NCI-H460 (cell line): ENCODE measurements around the gene DLGAP4. TPM values are rescaled to one million over a fixed set of nuclear protein-coding genes. Genes with fewer than 3 reads are reported as not detected.

Source experiments
- DNase-seq: peaks from one replicate; pipeline ENCODE4 v3.0.0-alpha.2; 2016; ENCODE audit warnings: low read depth; ENCODE audit errors: extremely low read depth
- polyA plus RNA-seq: library from polyadenylated mRNA; depleted of rRNA; stranded (reverse); fragments of >200 nt; gene quantifications from 2 replicates; pipeline ENCODE4 v1.2.3, GENCODE V29; 2014; cell fraction: nucleus; rRNA removed
- total RNA-seq: library from RNA; depleted of rRNA; stranded (reverse); fragments of >200 nt; shearing (Covaris generic); gene quantifications from 2 replicates; pipeline ENCODE4 v1.2.3, GENCODE V29; 2014; rRNA removed

DLGAP4 gene, protein sequence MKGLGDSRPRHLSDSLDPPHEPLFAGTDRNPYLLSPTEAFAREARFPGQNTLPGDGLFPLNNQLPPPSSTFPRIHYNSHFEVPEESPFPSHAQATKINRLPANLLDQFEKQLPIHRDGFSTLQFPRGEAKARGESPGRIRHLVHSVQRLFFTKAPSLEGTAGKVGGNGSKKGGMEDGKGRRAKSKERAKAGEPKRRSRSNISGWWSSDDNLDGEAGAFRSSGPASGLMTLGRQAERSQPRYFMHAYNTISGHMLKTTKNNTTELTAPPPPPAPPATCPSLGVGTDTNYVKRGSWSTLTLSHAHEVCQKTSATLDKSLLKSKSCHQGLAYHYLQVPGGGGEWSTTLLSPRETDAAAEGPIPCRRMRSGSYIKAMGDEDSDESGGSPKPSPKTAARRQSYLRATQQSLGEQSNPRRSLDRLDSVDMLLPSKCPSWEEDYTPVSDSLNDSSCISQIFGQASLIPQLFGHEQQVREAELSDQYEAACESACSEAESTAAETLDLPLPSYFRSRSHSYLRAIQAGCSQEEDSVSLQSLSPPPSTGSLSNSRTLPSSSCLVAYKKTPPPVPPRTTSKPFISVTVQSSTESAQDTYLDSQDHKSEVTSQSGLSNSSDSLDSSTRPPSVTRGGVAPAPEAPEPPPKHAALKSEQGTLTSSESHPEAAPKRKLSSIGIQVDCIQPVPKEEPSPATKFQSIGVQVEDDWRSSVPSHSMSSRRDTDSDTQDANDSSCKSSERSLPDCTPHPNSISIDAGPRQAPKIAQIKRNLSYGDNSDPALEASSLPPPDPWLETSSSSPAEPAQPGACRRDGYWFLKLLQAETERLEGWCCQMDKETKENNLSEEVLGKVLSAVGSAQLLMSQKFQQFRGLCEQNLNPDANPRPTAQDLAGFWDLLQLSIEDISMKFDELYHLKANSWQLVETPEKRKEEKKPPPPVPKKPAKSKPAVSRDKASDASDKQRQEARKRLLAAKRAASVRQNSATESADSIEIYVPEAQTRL
- 10.4 and 11.8 TPM in 2 replicates for total RNA-seq
- 4.9 and 5.9 TPM in 2 replicates for polyA plus RNA-seq

DNA sequence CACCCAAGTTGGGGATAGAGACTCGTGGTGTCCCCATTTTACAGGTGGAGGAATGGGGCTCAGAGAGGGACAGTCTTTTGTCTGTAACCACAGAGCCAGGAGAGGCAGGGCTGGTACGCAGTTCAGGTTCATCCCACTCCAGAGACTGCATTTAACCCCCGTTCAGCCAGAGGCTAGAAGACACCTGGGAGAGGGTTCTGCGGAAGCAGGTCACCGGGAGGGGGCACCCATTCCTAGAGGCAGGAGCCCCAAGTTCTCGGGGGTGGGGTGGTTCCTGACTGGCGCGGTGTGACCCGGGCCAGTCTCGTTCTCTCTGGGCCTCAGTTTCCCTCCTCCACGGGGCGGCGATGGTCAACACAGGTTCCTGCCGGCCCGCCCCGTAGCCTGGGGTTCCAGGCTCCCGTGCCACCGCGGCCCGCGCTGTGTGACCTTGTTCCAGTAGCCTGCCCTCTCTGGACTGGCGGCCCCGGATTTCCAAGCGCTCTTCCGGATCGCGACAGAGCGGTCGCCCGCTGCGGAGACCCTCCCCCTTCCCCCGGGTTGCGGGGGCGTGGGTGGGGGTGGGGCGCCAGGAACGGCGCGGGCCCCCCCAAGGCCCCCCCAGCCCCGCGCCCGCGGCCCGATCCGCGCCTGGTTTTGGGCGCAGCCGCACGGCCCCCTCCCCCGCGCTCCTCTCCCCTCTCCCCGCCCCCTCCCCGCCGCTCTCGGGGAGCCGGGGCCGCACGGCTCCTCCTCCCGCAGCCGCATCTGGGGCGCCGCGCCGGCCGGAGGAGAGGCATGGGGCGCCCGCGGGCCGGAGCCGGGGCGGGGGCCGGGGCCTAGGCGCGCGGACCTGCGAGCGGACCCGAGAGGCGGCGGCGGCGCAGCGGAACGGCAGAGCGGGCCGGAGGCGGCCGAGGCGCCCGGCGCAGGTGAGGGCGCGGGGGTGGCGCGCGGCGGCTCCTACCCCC is at the start of gene DLGAP4:
Gene DLGAP4 (plus strand): TSS at position 738 of the 950 bp plus-strand sequence. CDS start 125,379 bp downstream, outside the sequence.
- DNase-seq: no peak

DNA sequence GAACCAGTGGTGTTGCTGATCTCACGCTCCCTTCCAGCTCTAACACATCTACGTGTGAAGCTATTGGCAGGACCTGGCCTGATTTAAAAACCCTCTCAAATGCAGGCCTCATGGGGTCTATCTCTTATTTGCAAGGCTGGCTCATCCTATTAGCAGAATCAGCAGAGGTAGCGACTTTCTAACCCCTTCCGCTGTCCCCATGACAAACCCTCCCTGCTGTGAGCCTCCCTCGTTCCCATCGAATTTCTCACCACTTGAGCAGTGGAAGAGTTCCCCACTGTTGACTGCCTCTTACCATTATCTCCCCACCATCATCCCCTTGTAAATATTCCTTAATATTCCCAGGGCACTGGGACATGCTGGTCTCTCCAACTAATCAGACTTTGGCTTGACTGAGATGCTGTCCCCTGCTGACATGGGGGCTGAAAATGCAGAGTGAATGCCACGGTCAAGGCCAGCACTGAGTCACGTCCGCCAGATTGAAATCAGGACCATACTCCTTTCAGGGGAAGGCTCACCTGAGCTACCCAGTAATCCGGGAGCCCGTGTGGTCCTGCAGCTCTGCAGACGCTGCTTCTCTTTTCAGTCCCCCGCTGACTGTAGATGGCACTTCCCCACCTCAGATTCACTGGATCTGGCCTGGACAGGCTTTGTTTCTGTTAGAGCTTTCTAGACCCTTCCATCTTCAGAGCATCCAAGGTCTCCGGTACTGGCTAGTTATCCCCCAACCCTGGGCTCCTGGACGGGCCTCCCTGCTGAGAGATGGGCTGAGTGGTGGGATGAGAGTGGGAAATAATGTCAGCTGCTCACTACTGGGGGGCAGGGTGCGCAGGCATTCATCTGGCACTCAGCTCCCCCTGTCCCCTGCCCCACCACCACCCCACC is 46.7 kb upstream of the DLGAP4 start:
- no peak for DNase-seq

DNA sequence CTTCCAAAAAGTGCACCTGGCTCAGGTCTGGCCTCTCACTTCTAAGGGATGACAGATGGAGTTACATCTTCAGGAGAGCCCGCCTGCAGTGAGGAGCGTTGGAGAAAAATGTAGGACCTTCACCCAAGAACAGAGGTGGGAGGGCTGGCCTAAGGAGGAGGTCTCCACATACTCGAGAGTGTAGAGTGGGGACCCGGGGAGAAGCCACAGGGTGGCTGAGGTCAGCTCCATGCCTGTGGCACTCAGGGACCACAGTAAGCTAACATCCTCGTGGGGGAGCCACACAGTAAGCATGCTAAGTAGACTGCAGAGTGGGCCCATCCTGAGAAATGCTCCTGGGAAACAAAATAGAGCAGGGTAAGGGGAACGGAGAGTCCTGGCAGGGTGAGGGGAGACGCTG is 45.8 kb upstream of the DLGAP4 start:
- DNase-seq: no peak

DNA sequence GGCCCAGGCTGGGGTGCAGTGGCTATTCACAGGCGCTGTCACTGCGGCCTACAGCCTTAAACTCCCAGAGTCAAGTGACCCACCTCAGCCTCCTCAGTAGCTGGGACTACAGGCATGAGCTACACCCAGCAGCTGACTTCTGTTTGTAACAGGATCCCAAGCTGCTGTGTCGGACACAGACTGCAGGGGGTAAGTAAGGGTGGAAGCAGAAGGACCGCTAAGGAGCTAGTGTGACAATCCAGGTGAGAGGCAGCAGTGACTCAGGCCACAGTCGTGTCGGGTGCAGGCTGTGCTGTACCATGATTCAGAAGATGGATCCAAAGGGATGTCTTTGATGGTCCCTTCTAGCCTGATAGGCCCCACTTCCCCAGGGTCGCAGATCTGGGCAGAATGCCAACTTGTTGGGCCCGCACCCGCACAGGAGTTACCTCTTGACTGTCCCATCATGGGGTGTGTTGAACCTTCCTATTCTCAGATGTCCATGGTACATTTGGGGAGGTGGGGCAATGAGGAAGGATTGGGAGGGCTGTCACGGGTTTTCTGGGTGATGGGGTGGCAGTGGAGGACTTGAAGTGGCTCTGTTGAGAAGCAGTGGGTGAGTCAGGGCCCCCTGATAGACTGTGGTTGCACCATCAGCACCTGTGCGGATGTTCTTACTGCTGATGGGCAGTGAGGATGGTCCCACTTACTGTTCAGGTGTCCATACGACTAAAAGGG is 44.6 kb upstream of the DLGAP4 start:
- no peak for DNase-seq

DNA sequence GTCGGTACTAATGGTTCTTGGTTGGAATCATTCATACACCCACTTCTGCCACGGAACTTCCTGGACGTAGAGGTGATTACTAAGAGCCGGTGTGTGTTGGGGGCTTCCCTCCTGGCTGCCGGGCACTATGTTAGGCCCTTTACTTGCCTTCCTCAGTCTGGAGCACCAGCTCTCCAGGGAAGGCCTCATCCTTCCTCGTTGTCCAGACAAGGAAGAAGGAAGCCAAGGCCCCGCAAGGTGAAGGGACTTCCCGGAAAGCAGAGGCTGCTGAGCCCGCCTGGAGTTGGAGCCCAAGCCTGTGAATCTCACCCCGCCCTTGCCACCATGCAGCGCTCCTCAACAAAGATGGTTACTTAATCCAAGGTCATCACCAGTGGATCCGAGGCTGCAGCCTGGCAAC is 43.7 kb upstream of the DLGAP4 start:
- DNase-seq: no peak

DNA sequence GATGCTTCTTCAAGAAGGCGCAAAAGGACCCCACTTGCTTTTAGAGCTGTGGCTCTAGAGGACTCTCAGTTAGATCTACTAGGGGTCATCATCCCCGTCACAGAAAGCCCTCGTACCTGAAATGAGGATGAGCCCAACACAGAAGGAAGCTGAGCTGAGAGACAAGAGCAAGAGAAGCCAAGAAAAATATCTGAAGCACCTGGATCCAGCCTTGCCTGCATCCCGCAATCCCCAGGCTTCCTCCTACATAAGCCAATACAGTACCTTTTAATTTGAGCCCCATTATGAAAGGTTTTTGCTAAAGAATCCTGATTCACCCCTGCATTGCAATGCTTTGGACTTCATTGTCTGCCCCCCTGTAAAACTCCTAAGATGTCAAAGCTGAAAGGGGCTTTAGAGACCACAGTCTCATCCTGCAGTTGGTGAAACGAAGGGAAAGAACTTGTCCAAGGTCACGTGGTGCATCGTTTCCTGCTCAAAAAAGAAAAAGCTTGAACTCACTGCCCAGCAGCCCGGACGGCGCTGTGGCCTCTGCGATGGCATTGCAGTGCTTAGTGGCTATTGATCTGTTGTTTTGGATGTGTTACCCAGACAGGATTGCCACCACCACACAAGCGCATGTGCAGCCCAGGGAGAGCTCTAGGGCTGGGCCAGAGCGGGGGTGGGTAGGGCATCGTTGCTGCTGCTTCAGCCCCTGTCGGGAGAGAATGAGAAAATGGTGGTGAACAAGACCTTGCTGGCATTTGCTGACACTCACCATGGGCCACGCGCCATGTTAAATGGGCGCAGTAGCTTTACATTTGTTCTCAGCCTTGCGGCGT is 41.5 kb upstream of the DLGAP4 start:
- DNase-seq: no peak

DNA sequence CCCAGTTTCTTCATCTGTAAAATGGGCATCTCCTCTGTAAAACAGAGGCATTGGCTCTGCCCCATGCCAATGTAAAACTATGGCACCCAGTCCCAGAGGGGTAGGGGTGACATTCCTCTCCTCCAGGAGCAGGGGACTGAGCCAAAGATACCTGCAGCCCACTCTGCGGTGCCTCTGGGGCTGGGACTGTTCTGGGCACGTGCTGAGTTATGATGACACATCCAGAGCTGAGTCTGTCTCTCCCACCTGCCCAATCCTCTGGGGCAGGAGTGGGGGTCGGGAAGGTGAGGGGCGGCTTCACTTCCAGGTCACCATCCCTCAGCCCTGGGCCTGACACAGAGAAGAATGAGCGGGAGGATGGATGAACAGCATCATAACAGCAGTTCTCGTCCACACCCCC is 40.0 kb upstream of the DLGAP4 start:
- no peak for DNase-seq

DNA sequence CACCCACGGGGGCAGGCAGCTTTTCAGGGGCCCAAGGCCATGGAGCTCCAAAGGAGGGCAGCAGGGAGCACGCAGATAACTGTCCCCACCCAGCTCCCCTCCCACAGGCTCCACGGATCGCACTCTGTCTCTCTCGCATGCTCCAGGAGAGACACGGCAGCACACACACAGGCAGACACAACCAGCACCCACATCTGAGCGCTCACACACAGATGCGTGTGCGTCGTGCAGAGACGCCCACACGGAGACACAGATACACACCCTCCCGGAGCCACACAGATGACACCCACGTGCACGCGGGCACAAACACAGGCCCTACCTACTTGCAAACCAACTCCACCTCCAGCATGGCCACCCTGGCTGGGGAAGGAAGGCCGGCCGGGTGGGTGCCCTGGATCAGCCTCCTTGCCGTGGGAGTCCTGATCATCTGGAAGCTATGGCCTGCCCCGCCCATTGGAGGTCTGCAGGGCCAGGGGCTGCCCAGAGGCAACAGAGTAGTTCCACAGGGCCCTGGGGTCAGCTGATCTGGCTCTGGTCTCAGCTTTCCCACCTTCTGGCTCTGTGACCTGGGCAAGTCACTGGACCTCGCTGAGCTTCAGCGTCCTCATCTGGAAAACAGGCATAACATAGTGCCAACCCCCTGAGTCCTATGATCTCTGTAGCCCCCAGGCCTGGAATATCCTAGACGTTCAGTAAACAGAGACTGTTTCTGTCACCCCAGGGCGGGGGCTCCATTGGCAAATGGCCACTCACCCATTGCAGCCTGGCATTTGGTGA is 38.3 kb upstream of the DLGAP4 start:
- DNase-seq: no peak

DNA sequence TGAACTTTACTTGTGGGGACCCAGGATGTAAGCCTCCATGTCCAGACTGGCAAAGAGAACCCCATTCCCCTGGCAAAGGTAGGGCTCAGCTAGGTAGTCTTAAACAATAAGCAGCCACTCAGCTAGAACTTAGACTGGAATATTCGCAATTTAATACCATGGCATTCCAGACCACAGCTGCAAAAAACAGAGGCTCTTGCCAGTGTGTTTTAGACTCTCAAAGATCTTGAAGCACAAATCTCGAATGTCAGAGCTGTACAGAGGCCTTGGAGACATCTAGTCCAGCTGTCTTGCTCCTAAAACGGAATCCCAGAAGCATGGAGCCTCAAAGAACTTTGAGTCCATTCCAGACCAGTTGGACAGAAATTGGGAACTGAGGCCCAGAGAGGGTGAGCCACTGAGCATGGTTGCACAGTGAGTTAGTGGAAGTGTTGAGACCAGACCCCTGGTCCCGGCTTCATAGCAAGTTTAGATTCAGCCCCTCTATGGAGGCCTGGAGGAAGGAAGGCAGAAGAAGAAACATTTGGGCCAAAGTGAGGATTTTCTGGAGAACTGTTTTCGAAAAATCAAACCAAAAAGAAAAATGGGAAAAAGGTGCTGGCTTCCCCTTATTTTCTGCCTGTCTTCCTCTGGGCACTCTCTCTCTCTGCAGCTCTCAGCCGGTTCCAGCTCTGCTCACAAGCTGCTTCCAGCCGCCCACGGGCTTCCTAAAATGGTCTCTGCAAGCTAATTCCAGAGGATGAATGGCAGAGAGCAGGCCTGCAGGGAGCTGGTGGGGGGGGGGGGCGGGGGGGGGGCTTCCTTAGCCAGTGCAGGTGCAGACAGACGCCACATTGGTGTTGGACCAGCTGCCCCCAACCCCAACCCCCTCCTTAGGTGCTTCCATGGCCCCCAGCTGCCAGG is 37.4 kb upstream of the DLGAP4 start:
- no peak for DNase-seq

DNA sequence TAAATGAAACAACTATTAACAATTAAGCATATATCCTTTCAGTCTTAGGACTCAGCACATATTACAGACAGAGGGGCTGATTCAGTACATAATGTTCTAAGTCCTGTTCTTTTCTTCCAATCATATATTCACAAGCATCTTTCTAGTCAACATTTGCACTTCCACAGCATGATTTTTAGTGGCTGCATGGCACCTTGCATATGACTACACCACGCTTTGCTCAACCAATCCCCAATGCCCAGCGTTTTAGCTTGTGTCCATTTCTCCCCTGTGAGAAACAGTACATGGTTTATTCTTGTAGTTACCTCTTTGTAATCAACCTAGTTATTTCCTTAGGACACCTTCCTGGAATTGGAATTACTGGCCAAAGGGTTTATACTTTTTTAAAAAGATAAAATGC is 36.6 kb upstream of the DLGAP4 start:
- no peak for DNase-seq

DNA sequence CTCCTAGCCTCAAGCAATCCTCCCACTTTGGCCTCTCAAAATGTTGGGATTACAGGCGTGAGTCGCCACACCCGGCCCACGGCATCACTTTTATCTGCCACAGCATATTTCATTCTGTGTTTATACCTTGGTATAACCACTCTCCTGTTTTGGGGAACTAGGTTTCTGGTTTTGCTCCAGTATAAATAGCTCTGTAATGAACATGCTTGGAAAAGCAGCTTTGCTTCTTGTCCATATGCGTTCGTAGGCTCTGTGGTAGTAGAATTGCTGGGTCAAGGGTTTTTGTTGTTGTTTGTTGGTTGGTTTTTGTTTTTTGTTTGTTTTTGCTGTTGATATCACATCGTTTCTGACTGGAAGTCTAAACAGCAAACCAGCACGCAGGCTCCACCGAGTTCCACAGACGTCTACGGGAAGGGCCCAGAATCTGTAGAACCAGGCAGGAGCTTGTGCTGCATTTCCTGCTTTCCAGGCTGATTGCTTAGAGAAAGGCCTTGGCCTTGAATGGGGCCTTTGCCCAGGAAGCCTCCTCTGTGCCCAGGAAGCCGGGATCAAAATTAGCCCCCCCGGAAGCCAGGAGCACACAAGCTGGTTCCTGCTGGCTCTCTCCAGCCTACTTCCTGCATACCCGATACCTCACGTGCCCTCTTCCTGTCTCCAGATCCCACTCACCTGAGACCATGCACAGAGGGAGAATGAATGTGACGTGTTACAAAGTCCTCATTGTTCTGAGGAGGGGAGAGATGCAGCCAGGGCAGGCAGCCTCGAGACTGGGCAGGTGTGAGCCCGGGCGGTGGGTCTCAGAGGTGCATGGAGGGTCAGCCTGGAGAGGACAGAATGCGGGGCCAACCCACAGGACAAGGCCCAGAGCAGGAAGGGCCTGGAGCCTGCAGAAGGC is 35.1 kb upstream of the DLGAP4 start:
- DNase-seq: no peak

DNA sequence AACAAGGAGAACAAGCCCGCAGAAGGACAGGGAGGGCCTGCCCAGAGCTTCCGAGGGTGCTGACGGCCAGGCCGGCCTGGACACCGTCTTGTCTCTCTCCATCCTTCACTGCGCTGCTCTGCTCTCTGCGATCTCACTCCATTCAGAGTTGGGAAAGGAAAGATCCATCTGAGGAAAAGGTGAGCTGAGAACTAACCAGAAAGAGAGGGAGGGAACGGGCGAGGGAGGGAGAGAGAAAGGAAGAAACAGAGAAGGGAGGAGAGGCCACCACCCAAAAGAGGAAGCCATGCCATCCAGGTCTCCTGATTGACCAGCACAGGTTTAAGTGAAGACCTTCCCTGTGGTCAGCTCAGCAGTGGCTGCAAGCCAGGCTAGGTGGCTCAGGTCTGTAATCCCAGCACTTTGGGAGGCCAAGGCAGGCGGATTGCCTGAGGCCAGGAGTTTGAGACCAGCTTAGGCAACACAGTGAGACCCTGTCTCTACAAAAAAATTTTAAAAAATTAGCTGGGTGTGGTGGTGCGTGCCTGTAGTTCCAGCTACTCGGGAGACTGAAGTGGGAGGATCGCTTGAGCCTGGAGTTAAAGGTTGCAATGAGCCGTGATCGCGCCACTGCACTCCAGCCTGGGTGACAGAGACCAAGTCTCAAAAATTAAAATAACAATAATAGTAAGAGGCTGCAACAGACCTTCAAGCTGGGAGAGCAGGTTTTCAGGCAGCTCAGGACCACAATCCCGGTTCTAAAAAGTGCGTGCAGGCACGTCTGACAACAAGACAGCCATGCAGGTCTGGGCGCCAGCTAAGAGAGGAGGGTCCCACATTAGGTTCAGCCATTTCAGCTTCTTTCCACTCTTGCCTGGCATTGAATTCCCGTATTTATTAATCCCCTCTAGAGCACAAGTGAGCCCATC is 34.2 kb upstream of the DLGAP4 start:
- DNase-seq: no peak

DNA sequence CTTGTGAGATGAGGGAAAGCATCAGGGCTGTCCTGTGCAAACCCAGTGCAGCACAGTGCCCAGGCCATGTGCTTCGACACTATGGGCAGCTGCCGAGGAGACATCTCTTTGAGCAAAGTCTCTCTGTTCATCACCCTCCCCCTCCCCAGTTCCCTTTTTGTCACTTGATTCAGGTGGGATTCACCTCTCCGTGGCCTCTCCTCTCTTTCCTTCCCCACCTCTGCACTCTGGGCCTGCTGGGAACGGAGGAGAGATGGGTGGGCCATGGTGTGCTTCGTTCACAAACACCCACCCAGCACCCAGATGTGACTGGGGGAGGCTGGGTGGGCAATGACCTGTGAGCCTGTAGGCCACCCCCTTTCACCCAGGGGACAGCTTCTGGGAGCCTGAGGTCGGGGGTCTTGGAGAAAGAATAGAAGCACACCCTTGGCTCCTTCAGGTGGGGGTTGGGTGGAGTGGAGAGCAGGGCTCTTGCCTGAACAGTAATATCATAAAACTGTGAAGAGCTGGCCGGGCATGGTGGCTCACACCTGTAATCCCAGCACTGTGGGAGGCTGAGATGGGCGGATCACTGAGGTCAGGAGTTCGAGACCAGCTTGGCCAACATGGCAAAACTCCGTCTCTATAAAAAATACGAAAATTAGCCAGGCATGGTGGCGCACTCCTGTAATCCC is 33.5 kb upstream of the DLGAP4 start:
- no peak for DNase-seq
